ENCODE results near the gene SCGB1C1.

GRCh38 chr11:203945-204586 lies 11.2 kb downstream of the SCGB1C1 start:
- TF ChIP-seq CTCF (IDR thresholded peaks at IDR 0.05) = no peak
- no peak for TF ChIP-seq EP300 (IDR thresholded peaks at IDR 0.05)
